Peyer's patch (tissue), 4 donors: ENCODE results near the gene MYL10. TPM values are rescaled to one million over a fixed set of nuclear protein-coding genes. Genes with fewer than 3 reads are reported as not detected.

Experiments
- DNase-seq, 3 donors: peaks; one replicate each; pipeline ENCODE4 v3.0.0-alpha.2; 2017 to 2019
- H3K27ac ChIP-seq, 4 donors: fragments of 200-600 bp; sonication (generic); one replicate each; pipeline ENCODE4 v1.5.1; 2016 to 2019
- H3K27me3 ChIP-seq, 2 donors: fragments of 200-600 bp; sonication (generic); one replicate each; pipeline ENCODE4 v1.5.1; 2019
- H3K36me3 ChIP-seq, 3 donors: fragments of 200-600 bp; sonication (generic); one replicate each; pipeline ENCODE4 v1.5.1; 2016 to 2019
- H3K4me1 ChIP-seq, 4 donors: fragments of 200-600 bp; sonication (generic); one replicate each; pipeline ENCODE4 v1.5.1; 2016 to 2019
- H3K4me3 ChIP-seq, 4 donors: fragments of 200-600 bp; sonication (generic); 1 replicate in 3 of 4; 2 replicates in 1 of 4; pipeline ENCODE4 v1.5.1; 2016 to 2019; ENCODE audit warnings: mild to moderate bottlenecking in 1 of 4
- H3K9me3 ChIP-seq, 4 donors: fragments of 200-600 bp; sonication (generic); one replicate each; pipeline ENCODE4 v1.5.1; 2016 to 2019; ENCODE audit warnings: mild to moderate bottlenecking in 1 of 4
- CTCF ChIP-seq, 6 experiments: fragments of 450-650 bp in 4 of 6; fragments of 200-600 bp in 2 of 6; sonication (generic) in 1 of 6; IDR thresholded peaks; one replicate each; pipeline ENCODE4 v1.5.1; 2017 to 2019; ENCODE audit warnings: antibody characterized with exemption in 6 of 6, mild to moderate bottlenecking in 3 of 6, moderate library complexity in 1 of 6
- POLR2A ChIP-seq, 2 donors: fragments of 450-650 bp; IDR thresholded peaks; one replicate each; pipeline ENCODE4 v1.5.1; 2017; ENCODE audit warnings: antibody characterized with exemption in 2 of 2, mild to moderate bottlenecking in 2 of 2, moderate library complexity in 2 of 2
- total RNA-seq, 4 donors: library from RNA; depleted of rRNA; stranded (reverse); fragments of >200 nt; gene quantifications; one replicate each; pipeline ENCODE4 v1.1.0, GENCODE V29; 2016

MYL10 gene
- total RNA-seq, 4 donors from 2014 or later, result not detected

- Histone ChIP-seq H3K9me3 (no peaks in the 10 kb centered on the region), H3K4me3 (no peak overlapping the region), H3K36me3 (no peaks in the 10 kb centered on the region), H3K4me1 (no peaks in the 10 kb centered on the region), H3K27ac (no peak overlapping the region), H3K27me3 (no peaks in the 10 kb centered on the region)
- DNase-seq, result no peak
- TF ChIP-seq POLR2A (IDR thresholded peaks at IDR 0.05) (no peak), CTCF (IDR thresholded peaks at IDR 0.05) (no peak)
These were observed 35.3 kb upstream of the MYL10 start for GRCh38 chr7:101664436-101664835.

- Histone ChIP-seq H3K4me3 (no peak overlapping the region), H3K9me3 (no peaks in the 10 kb centered on the region), H3K27ac (no peak overlapping the region), H3K27me3 (no peaks in the 10 kb centered on the region), H3K36me3 (no peaks in the 10 kb centered on the region), H3K4me1 (no peaks in the 10 kb centered on the region)
- no peak for TF ChIP-seq POLR2A (IDR thresholded peaks at IDR 0.05)
- no peak for TF ChIP-seq CTCF (IDR thresholded peaks at IDR 0.05)
- no peak for DNase-seq
These were observed 34.7 kb upstream of the MYL10 start for GRCh38 chr7:101663747-101664146.

GRCh38 chr7:101662447-101662998, 33.4 kb upstream of the MYL10 start:
- H3K27ac ChIP-seq, result no peak overlapping the region
- no peak for DNase-seq
- TF ChIP-seq POLR2A (IDR thresholded peaks at IDR 0.05) (no peak), CTCF (IDR thresholded peaks at IDR 0.05) (no peak)

GRCh38 chr7:101659706-101660105, 30.6 kb upstream of the MYL10 start:
- no peaks in the 10 kb centered on the region for H3K9me3 ChIP-seq
- no peak overlapping the region for H3K4me3 ChIP-seq
- H3K4me1 ChIP-seq, result no peaks in the 10 kb centered on the region
- H3K27ac ChIP-seq, result no peak overlapping the region
- TF ChIP-seq CTCF (IDR thresholded peaks at IDR 0.05) (no peak), POLR2A (IDR thresholded peaks at IDR 0.05) (no peak)
- H3K36me3 ChIP-seq, result no peaks in the 10 kb centered on the region
- no peaks in the 10 kb centered on the region for H3K27me3 ChIP-seq
- DNase-seq, result no peak

More at GRCh38 chr7:101662447-101662998, 33.4 kb upstream of the MYL10 start:
- Histone ChIP-seq H3K27me3 (no peaks in the 10 kb centered on the region), H3K4me3 (no peak overlapping the region), H3K9me3 (no peaks in the 10 kb centered on the region), H3K4me1 (no peaks in the 10 kb centered on the region), H3K36me3 (no peaks in the 10 kb centered on the region)

GRCh38 chr7:101657171-101657570, 28.1 kb upstream of the MYL10 start:
- Histone ChIP-seq H3K27me3 (no peaks in the 10 kb centered on the region), H3K27ac (no peak overlapping the region), H3K4me3 (no peak overlapping the region), H3K9me3 (no peaks in the 10 kb centered on the region), H3K4me1 (no peaks in the 10 kb centered on the region), H3K36me3 (no peaks in the 10 kb centered on the region)
- no peak for DNase-seq
- no peak for TF ChIP-seq CTCF (IDR thresholded peaks at IDR 0.05)
- no peak for TF ChIP-seq POLR2A (IDR thresholded peaks at IDR 0.05)

GRCh38 chr7:101651112-101651511, 22.0 kb upstream of the MYL10 start:
- Histone ChIP-seq H3K27me3 (no peaks in the 10 kb centered on the region), H3K9me3 (no peaks in the 10 kb centered on the region), H3K4me3 (no peak overlapping the region), H3K36me3 (no peaks in the 10 kb centered on the region), H3K27ac (no peak overlapping the region), H3K4me1 (no peaks in the 10 kb centered on the region)
- no peak for TF ChIP-seq CTCF (IDR thresholded peaks at IDR 0.05)
- no peak for TF ChIP-seq POLR2A (IDR thresholded peaks at IDR 0.05)
- no peak for DNase-seq
